Inflammatory macrophage treated with lipopolysaccharide for 1 hour (primary cell): ENCODE results near the gene CD86.

Experiments
- DNase-seq, 2 donors: peaks; one replicate each; pipeline ENCODE4 v3.0.0-alpha.2; 2020 to 2022

CD86 gene

DNA sequence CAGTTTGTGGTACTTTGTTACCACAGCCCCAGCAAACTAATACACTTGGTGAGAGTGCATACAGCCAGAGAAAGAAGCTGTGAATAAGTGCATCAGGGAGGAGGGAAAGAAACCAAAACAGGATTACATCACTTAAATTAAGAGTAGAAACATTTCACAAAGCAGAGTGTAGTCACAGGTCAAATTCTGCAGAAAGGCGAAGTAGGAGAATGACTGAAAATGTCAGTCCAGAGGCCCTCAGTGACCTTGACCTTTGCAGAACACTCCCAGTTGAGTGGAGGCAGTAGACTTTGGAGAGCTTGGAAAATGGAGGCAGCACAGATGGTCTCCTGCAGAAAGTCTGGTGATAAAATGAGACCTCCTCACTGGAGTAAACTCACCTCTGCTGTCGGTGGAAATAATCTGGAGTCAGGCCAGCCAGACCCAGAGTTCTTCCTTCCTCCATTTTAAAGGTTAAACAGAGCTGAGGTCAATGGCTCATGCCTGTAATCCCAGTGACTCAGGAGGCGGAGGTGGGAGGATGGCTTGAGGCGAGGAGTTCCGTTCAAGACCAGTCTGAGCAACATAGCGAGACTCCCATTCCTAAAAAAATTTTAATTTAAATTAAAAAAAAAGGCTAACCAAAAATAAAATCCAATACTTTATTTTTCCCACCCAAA lies 5.0 kb downstream of the CD86 start:
- peak; percentile 79 to 88 for DNase-seq

DNA sequence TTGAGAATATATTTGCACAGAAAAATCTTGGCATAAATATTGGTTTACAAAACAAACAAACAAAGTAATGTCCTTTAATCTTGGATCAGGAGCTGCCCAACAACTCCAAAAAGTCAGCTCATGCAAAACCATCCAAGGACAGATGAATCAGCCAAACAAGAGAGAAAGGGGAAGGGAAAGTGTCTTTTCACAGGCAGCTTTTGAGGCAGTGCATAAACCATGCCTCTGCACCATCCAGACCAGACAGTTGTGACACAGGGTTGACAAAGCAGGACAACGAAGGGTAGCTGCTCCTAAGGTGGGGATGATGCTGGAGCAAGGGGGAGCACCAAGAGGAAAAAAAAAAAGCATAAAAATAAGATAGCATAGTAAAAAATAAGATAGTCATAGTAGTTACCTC lies 8.7 kb downstream of the CD86 start:
- DNase-seq = peak; percentile 68 to 69

DNA sequence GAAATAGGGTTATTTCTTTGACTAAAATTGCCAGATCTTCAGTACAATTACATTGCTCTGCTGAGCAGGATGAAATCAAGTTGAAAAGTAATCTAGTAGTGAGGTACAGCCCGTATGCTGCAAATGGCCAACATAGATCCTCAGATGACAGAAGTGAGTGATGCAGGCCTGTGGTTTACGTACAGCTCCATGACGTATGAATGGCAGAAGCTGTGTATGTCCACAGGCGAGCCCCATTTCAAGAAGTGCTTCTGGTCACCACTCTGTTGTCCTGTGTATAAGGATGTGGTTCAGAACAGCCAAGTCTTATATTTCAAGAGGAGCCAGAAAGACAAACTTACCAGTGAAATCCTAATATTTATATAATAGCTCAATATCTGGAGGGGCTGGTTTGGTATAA lies 9.2 kb downstream of the CD86 start:
- DNase-seq = no peak

DNA sequence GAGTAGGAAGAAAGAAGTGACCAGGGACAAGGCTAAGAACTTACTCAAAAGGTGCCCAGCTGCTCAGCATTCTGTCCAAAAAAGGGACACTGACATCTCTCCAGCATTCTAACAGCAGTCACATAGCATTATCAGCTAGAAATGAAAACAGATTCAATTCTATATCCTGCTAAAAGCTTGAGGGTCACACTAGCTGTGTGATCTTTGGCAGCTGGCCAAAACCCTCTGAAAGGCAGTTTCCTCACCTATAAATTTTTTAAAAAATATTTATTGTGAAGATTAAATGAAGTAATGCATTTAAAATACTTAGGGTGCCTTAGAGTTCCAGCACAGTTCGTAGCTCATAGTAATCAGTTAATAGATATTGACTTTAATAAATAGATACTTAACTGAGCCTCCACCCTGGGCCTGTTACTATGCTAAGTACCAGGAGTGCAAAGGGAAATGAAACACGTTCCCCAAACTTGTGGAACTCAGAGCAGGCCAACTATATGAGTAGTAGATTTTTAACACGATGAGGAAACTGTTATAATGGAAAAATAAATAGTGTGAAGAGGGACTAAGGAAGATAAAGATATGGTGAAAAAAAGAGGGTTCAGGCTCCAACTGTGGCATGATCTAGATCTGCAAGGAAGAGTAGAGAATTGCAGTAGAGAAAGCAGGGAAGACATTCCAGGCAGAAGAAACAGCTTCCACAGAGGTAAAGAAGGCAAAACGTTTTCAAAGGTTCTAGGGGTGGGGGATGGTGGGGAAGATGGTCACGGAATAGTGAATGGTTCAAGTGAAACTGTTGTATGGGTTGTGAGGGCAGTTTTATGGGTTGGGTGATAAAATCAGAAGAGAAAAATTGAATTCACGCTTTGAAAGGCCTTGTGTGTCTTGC lies 11.4 kb downstream of the CD86 start:
- no peak for DNase-seq

DNA sequence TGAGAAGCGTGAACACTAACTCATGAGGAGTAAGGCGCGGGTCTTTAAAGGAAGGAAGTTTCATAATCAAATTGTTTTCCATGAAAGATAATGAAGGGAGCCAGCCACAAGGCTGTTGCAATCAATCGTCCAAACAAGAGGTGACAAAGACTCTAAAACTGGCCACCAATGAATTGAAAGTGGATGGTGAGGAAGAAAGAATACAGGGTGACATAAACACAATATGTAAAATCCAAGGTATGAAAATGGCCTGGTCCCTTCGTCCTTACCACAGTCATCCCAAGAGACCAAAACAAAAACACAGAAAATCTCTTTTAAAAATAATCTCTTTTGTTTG lies 12.0 kb downstream of the CD86 start:
- peak in 1 of 2 donors; percentile 63 for DNase-seq

DNA sequence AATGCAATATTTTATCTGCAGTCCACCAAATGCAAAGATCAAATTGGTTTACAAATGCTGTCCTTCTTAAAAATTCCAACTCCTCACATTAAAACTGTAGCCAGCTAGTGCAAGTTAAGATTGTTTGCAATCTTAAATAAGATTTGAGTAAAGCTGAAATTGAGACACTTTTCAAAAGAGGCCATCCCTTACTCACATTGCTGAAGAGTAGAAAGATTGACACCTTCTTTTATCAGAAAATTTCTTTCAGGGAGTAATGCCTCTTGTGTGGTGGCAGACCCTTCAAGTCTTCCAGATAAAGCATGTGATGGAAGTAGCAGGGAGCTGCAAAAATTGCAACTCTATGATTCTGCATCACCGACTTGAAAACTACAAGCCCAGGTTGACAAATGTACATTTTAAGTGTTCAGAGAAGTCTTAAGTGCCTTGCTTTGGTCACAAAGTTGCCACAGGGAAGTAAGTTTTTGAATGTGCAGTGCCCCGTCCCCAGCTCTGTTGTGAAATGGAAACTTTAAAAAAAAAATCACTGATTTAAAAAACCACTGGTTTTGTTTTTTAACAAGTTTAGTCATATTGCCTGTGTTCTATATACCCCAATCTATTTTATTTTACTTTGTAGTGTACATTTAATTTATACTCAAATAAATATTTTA lies 12.6 kb downstream of the CD86 start:
- no peak for DNase-seq

DNA sequence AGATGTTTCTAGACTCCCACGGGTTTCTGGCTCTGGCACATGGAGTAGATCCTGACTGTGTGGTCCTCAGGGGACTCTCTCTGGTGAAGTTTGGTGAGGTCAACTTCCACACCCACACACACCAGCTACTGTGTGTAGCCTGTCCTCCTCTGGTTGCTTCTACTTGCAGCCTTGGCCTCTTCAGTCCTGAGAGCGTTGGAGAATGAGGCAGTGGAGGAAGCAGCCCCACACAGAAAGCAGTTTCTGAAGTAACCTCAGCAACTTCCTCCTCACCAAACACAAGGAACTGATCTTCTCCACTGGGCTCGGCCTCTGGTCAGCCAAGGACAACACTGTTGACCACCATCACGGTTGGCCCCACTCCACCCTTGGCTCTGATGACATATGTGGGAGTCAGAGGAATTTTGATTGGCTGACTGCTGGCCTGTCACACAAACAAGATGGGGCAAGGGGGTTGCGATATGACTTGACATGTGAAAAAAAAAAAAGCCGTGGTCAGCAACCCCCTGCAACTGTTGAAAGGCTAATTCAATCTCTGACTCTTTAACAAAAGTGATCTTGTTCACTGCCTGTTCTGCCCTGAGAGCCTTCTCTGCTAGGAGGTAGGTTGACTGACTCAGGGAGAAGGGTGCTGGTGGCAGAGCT lies 19.6 kb downstream of the CD86 start:
- DNase-seq = peak; percentile 75 to 91

DNA sequence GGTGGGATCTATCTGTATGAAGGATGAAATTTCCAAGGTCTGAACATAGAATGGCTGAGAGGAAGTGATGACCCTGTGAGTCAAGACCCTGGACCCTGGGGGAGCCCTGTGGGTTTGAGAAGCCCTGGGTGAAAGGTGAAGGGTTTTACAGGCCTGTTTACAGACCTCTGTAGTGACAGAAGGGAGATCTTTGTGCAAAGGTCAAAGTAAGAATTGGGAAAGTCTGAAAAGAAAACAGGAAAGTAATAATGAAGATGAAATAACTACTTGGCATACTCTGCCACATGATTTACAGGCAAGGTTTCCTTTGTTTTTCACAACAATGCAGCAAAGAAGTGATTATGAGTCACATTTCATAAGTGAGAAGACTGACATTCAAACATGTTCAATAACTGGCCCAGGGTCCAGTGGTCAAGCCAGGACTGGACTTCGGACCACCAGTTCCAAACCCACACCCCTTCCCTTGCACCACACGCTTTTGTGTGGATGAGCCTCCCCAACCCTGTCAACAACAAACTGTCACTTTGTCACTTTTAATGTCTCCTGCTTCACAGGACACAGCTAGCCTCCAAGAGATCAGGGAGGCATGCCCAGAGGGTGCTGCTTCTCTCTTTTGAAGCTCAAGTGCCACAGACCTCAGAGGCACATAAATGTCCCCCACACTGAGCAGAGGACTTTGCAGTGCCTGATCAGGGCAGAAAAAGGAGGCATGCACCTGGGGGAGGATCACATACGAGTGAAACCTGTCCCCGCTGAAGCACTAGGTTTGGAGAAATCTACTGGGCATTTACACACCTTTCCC lies 21.5 kb downstream of the CD86 start:
- peak in 1 of 2 donors; percentile 63 for DNase-seq

DNA sequence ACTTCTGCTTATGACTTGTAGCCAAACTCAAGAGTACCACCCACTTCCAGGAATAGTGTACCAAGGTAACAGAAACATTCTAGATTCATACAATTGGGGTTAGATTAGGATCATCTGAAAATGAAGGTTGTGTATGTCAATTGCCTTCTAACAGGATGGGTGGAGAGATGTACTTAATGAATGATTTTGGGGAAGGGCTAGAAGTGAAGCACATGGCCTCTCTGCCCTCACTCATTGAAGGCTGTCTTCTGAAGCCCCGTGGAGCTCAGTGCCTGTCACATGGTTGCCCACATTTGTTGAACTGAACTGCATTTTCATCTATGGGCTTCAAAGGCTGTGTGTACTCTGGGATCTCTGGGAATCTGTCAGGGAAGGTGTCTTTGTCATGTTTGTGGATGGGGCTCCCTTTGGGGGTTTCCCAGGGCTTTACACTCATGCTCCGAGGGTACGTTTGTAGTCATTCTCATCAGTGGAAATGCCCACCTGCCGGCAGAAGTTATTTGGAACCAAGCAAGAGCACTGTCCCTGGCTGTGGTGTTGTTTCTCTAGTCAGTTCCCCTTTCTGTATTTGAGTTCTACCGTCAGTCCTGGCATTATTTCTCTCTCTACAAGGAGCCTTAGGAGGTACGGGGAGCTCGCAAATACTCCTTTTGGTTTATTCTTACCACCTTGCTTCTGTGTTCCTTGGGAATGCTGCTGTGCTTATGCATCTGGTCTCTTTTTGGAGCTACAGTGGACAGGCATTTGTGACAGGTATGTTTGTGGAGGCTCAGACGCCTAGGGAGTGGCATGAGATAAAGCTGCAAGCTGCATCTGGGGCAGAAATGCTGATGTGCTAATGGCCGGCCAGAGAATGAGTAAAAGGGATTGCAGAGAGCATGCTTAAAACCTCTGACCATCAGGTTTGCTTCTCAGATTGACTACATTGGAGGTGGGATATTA lies 22.4 kb downstream of the CD86 start:
- peak in 1 of 2 donors; percentile 61 for DNase-seq

DNA sequence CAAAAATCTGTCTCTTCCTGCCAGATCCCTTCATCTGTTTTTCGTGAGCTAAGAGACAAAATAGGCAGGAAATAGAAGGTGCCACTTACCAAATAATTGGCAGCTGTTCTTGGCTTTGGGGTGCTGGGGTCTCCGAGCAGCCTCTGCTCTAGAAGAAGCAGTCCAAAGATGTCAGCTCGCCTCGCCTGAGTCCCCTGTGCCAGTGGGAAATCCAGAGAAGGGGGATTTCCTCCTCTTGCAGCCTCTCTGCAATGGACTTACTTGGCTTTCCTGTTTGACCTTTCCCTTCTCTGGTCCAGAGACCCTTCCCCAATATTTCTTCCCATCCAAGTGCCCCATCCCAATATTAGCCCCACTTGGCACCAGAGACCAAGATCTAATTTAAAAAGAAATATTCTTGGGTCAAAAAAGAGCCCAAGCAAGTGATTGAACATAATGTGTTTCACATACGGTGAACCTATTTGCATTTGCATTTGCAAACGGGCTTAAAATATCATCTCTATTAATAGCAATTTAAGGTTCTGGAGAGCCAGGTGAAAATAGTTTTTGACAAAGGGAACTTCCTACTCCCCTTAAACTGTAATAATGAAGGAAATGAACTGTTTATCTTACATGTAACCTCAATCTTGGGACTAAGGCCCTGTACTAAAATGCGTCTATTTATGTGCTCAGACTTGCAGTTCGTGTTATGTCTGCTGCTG lies 23.2 kb downstream of the CD86 start:
- DNase-seq = no peak

DNA sequence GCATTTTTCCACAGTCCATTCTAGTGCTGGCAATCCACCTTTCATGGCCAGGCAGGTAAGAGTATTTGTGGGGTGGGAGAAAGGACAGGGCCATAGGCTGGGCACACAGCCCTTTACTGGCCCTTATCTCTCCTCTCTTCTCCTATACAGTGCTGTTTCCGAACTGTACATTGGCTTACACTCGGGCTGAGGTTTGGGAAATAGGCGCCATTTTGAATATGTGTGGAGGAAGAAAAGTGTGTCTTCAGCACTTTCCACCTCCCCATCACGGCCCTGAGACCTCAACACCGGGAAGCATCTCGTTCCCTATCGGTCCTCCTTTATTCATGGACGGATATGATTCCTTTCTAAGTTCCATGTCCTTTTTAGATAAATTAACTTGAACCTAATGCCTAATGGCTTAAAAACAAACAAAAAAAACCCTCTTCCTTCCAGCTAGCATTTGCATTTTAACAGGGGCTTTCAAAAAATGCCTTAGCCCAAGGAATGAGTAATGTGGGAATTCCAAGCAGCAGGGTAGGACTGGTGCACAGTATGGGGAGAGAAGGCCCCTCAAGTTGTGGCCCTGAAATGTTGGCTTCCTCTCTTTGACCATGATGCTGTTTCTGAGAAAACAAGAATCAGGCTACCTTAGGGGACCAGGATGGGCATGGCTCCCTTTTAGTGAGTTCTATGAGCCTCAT lies 24.5 kb downstream of the CD86 start:
- no peak for DNase-seq

DNA sequence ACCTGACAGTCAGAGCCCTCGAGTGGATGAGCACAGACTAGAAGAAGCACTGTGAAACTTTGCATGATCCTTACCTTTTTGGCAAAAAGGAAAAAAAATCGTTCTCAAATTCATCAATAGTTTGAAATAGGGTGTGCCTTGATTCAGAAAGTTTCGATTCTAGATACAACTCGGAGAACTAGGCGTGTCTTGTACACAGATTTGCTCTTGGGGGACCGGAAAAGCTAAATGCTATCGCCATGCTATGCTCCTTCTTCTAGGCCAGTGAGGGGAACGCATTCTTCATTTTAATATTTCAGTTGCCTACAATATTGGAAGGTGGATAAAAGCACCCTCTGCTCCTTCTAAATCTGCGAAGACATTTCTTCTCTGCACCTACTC lies 25.0 kb downstream of the CD86 start:
- DNase-seq = no peak

DNA sequence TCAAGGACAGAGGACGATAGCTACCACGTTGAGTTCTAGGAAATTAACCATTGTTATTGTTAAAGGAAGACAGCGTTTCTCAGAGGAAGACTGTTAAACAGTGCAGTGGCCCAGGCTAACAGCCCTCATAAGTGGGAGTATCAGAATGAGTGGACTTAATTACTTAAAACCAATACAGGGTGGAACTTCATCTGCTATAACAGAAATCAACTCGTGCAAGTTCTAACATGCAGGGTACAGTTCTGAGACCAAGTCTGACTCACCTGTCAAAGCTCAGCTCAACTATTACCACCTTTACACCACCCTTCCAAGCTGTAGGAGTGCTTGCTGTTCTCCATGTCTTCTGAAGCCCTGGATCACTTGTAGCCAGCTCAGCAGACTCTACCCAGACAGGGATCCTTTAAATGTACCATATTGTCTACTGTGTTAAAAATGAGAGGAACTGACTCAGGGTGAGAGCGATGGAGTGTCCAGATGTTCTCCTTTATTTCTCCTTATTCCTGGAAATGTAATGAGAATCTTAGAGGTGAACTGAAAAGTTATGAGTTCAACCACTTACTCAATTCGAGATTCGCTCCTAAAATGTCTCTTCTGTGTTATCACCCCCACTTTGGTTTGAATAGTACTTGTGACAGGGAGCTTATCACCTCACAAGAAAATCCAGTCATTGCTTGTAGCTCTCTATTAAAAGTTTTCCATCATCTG lies 26.5 kb downstream of the CD86 start:
- no peak for DNase-seq

DNA sequence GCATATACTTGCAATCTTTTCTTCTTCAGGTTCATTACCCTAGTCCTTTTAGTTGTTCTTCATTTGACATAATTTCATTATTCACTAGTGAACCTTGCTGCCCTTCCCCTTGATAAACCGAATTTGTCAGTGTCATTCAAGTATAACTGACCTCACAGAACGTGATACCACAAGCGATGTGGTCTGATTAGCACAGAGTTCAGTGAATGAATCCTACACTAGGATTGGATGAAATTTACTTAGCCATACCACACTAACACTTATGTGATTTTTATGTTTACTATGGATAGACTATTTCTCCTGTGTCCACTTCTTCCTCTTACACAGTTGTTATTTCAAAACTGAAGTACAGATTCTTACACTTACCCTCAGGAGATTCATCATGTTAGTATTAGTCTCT lies 27.2 kb downstream of the CD86 start:
- DNase-seq = no peak

DNA sequence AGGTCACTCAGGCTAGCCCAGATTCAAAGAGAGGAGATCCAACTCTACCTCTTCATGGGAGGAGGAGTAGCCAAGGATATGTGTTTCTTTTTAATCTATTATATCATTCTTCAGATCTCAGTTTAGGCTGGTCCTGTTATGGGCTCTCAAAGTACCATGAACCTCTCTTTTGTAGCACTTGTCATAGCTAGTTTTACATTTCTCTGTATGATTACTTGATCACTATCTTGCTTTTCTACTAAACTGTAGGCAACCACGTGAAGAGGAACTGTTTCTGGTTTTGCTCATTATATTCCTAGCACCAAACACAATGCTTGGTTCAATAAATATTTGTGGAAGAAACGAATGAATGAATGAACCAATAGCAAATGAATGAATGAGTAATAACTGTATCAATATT lies 29.6 kb downstream of the CD86 start:
- no peak for DNase-seq

DNA sequence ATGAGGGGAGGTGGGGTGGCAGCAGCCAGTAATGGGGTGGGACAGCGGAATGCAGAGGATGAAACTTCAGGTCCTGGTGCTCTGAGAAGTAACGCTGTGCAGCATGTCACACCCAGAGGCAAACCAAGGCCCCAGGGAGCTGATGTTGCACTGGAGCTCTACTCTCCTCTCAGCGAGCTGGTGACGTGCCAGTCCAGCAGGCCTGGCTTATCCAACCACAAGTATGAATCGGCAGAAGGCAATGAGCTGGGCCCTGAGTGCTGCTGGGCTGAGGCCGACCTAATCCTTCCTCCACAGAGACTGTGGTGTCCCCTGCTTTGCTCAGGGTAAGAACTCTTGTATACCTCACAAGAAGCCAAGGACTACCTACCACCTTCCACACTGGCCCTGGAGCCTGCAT lies 30.5 kb downstream of the CD86 start:
- no peak for DNase-seq

DNA sequence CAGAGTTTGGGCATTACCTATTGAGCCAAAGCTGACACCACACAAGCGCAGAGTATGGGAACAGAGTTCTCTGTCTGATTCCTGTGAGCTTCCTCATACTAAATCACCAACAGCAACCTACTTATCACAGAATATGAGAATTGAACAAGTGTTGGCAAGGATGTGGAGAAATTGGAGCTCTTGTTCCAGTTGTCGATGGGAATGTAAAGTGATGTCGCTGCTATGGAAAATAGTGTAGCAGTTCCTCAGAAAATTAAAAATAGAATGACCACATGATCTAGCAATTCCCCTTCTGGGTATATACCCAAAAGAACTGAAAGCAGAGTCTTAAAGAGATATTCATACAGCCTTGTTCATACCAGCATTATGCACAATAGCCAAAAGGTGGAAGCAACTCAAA lies 33.4 kb downstream of the CD86 start:
- DNase-seq = peak in 1 of 2 donors; percentile 34

DNA sequence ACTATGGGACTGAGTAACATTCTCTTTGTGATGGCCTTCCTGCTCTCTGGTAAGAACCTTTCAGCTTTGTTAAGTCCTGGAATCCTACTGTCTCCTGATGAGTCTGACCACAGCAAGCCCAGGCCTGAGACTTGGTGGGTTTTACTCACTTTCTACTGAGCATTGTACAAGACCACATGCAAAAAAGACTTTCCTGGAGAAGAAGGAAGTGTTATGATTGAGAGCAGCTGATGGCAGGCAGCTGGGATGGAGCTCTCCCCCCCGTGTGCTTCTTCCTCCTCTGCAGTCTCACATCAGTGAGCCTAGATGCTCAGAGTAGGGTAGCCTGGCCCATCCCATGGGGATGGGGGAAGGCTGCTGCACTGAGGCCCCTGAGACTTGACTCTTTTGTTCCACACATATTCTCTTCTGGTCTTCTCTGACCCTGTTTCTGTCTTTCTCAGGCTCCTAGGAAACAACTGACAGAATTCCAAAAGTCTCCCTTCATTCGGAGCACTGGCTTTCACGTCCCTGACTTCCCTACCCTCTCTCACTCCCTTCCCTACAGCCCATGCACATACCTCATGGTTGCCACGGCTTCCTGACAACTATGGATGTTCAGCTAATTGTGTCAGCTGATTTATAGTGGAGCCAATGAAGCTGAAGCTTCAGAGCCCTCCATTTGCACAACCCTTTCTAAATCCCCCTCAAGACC lies 36.6 kb downstream of the CD86 start:
- DNase-seq = peak in 1 of 2 donors; percentile 39
